Measurements from ENCODE around the gene KCMF1.

- no peak for TF ChIP-seq CTCF (IDR thresholded peaks at IDR 0.05)
- no peak for TF ChIP-seq CHD2 (IDR thresholded peaks at IDR 0.05; ENCODE audit: low read length, partially characterized antibody)
- TF ChIP-seq POLR2A (IDR thresholded peaks at IDR 0.05; ENCODE audit: low read length) = no peak
- no peak for TF ChIP-seq BHLHE40 (IDR thresholded peaks at IDR 0.05; ENCODE audit: low read depth, low read length)
- no peak for TF ChIP-seq USF2 (IDR thresholded peaks at IDR 0.05)
- no peak for TF ChIP-seq SMC3 (IDR thresholded peaks at IDR 0.05)
- TF ChIP-seq CEBPB (IDR thresholded peaks at IDR 0.05) = no peak
- no peak for TF ChIP-seq JUNB (IDR thresholded peaks at IDR 0.05)
- TF ChIP-seq RCOR1 (IDR thresholded peaks at IDR 0.05; ENCODE audit: low read depth, low read length) = no peak
- TF ChIP-seq TP53 (CRISPR knock-in tag; IDR thresholded peaks at IDR 0.05) = no peak
- no peak for TF ChIP-seq EP300 (IDR thresholded peaks at IDR 0.05)
- TF ChIP-seq PBX3 (IDR thresholded peaks at IDR 0.05) = no peak
These were observed 31.6 kb downstream of the KCMF1 start for GRCh38 chr2:85002534-85002933.
